Measurements from ENCODE around the gene TSC22D3.
"Not testable (repeated sequence)": the region's sequence is repeated elsewhere in the genome, so short reads cannot be mapped to it uniquely, and the experiment has no call there.

TSC22D3 gene

GRCh38 chrX:107710617-107711391 is 64.8 kb downstream of the TSC22D3 start:
- DNase-seq, result peak in 1 of 2 experiments; percentile 24

DNA sequence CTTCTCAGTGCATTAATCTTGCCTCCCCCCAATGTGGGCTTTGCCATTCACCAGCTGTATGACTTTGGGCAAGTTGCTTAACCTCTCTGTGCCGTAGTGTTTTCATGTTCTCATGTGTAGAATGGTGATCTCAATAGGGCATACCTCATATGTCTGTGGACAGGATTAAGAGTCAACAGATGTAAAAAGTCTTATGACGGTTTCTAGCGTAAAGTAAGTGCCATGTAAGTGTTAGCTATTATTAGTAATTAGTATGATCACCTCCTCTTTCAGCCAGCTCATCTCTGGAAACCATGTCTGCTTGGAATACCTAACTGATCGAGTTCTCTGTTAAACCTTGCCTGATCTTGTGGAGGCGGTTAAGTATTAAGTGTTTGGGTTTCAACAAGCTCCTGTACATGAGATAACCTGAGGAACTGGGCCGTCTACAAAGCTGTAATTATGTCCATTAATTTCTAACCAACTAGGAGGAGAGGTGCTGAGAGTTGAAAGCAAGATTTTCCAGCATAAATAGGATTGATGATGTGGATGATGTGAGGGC is 66.3 kb downstream of the TSC22D3 start:
- no peak for DNase-seq

GRCh38 chrX:107708762-107709161 is 66.8 kb downstream of the TSC22D3 start:
- DNase-seq, result no peak

DNA sequence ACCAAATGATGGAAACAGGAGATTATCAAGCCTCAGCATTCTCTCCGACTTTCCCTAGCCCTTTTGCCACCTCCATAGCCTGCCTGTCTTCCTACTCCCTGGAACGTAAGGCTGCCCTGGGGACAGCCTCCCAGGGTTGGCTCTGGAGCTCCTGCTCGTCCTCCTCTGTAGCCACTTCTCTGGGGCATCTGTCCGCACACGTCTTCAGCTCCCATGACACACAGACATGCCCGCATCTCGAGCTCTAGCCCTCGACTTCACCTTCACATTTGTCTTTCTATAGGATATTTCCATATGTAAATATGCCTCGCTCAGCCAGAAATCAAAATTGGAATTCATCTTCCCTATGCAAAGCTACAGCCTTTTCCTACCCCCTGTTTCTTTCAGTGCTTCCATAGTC is 67.7 kb downstream of the TSC22D3 start:
- no peak for DNase-seq

GRCh38 chrX:107706309-107706708 is 69.3 kb downstream of the TSC22D3 start:
- DNase-seq, result no peak

DNA sequence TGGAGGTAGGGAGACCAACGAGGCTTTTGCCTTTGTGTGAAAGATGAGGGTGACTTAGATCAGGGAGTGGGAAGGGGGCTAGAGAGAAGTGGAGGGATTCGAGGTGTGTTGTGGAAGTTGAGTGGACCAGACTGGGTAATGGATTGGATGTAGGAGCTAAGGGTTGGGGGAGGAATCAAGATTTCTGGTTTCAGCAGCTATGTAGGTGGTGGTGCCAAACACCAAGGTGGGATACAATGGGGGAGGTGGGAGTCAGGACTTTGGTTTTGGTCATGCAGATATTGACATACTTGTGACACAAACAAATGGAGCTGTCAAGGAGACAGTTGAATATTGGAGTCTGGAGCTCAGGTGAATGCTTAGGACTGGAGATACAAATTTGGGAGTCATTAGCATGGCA is 71.0 kb downstream of the TSC22D3 start:
- DNase-seq, result no peak

DNA sequence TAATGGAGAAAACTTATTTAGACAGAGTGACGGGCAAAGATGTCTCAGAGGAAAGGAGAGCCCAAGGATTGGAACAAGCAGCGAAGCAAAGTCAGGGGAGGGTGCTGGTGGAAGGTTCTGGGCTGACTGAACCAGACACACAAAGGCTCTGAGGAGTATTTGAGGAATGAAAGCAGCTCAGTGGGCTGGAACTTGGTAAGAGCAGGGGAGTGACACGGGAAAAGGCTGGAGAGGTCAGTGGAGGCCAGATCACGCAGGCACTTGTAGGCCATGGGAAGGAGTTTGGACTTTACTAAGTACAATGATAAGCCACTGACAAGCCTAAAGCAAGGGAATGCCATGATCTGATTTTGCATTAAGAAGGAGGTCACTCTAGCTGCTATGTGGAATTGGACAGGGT is 71.4 kb downstream of the TSC22D3 start:
- DNase-seq, result no peak

- no peak for DNase-seq
Measured at GRCh38 chrX:107701493-107702121, 74.0 kb downstream of the TSC22D3 start.

DNA sequence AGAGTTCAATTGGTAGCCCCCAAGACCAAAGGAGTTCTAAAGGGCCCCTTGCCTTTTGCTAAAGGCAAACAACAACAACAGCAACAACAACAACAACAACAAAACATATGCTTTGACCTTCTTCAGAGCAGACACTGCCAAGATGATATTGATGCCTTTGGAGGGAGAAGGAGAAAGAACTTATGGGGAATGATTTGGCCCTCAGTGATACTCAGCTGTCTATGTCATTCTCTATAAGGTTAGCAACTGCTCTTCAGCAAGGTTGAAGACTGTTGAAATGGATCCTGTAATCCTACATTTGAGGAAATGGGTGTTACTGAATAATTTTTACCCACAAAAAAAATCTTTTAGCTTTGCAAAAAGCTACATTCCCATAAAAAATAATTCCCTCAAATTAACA is 74.8 kb downstream of the TSC22D3 start:
- no peak for DNase-seq

DNA sequence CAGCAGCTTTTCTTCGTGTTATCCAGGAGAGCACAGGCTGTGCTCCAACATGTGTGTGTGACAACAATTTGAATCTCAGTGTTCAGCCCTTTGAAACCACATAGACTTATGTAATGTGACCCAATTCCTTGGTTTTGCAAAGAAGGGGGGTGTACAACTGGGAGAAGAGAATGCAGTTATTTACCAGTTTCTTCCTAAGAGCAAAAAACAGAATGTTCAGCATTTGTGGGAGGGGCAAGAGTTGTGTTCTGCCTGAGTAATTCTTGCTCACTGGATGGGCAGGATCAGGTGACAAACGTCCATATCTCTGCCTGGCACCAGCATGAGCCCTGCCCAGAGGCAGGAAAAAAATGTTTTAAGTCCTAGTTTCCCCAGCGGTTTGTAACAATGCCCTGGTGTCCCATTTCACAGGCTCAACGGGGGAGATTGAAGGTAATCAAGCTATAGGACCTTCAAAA is 75.2 kb downstream of the TSC22D3 start:
- no peak for DNase-seq

- DNase-seq, result no peak
Measured at GRCh38 chrX:107699616-107700015, 76.0 kb downstream of the TSC22D3 start.

GRCh38 chrX:107691024-107691448 is 84.6 kb downstream of the TSC22D3 start:
- DNase-seq, result no peak

DNA sequence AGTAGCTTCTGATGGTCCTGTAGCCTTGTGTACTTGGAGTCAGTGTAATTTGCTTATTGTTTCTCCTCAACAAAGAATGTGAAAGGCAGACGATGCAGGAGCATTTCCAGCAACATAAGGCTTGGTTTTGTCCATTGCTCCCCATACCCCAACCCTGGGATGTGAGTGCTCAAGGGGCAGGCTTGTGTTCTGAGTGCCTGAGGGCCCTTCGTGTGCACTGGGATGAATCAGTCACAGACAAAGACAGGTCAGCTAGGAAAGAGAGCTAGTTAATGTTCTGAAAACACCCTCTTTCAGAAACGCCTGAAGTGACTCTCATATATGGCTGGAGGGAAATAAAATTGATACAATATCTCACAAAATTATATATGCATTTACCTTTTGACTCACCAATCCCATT is 88.1 kb downstream of the TSC22D3 start:
- DNase-seq, result no peak

- DNase-seq, result no peak
Measured at GRCh38 chrX:107686792-107687191, 88.8 kb downstream of the TSC22D3 start.

GRCh38 chrX:107686026-107686425 is 89.6 kb downstream of the TSC22D3 start:
- DNase-seq, result no peak

DNA sequence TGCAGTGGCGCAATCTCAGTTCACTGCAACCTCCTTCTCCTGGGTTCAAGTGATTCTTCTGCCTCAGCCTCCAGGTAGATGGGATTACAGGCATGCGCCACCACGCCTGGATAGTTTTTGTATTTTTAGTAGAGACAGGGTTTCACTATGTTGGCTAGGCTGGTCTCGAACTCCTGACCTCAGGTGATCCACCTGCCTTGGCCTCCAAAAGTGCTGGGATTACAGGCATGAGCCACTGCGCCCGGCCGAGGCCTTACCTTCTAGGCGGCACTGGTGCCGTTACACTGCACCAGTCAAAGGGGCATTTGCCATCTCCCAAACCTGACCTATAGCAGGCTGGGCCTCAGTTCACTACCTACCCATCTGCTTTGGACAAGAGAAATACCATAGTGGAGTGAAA is 90.0 kb downstream of the TSC22D3 start:
- not testable (repeated sequence) for DNase-seq

DNA sequence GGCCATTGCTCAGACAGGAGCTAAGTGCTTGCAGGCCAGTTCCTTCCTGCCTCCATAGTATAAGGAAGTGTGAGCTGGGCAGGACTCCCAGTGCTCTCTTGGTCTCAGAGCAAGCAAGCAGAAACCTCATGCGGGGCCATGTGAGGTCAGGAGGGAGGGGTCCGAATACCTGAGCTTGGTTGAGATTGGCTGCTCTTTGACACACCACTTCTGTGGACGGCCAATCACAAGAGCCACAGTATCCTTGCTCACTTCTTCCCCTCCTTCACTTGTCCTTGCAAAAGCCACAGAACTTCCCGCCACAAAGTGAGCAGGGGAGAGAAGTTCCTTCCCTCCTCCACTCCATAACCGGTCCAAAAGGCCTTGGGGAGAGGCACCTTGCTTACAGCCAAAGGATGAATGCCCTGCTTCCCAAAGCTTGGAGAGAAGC is 90.6 kb downstream of the TSC22D3 start:
- DNase-seq, result no peak

- no peak for DNase-seq
Measured at GRCh38 chrX:107683931-107684330, 91.7 kb downstream of the TSC22D3 start.

DNA sequence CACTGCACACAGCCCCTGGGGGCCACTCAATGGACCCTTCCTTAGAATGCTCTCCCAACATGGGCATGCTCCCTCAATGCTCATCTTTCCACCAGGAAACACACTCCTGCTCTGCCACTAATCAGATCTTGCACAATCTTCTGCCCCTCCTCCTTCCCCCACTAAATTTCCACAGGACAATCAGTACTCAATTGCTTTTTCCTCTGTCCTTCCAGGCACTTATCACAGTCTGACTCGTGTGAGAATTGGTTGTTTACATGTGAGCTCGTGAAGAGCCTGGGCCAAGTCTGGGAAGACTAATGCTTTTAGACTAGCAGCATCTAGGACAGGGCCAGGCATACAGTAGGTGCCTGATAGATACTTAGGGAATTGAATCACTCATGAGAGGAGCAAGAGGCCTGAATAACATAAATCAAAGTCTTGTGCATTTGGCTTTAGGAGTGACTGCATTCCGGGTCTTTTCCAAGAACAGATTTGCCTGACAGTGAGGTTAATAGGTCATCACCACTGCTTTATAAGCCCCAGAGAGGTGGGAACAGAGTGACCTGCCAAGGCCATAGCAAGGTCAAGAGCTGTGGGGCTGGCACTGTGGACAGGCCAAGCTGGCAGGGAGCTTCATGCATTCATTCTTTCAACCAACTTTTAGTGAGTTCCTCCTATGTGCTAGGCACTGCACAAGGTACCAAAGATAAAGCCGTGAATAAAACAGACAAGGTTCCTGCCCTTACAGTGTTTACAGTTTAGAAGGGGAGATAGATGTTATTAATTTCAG is 92.3 kb downstream of the TSC22D3 start:
- no peak for DNase-seq

DNA sequence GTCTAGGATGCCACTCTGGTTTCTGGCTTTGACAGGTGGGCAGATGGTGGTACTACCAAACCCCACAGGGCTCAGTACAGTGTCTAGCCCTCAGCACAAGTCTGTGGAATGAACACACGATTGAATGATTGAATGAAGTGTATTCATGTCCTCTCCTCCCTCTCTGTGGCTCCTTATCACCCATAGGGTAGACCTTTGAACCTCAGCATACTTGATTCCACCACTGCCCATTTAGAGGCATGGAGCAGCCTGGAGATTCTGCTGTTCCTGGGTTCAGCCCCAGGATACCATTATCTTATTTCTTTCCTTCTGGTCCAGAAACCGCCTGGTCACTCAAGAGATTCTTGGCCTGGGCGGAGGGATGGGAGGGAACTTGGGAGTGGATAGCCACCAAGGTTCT is 93.3 kb downstream of the TSC22D3 start:
- no peak for DNase-seq

- DNase-seq, result peak; percentile 62 to 74
Measured at GRCh38 chrX:107678957-107679740, 96.4 kb downstream of the TSC22D3 start.

DNA sequence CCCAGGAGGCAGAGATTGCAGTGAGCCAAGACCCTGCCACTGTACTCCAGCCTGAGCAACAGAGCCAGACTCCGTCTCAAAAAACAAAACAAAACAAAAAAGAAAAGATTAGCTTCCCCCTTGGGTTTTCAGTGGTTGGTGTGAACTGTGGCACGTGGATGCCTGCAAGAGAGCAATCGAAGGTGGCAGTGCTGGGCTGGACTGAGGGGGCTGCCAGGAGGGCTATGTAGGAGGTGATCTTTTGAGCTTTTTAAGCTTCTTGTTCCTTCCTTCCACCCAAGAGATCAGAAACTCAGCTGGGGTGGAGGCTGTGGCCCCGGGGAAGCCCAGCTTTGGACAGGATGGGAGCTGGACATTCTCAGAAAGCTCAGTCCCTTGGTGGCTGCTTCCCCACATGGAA is 97.7 kb downstream of the TSC22D3 start:
- no peak for DNase-seq

- no peak for DNase-seq
Measured at GRCh38 chrX:107677501-107677901, 98.1 kb downstream of the TSC22D3 start.
